Measurements from ENCODE around the gene UBLCP1.
"Not testable (repeated sequence)": the region's sequence is repeated elsewhere in the genome, so short reads cannot be mapped to it uniquely, and the experiment has no call there.

Gene UBLCP1

GRCh38 chr5:159220206-159220605 is 42.9 kb upstream of the UBLCP1 start:
- DNase-seq (ENCODE audit: low read depth) = no peak
- H3K4me3 ChIP-seq (ENCODE audit: low read depth, low read length) = no peak overlapping the region
- TF ChIP-seq, protein P1, sequence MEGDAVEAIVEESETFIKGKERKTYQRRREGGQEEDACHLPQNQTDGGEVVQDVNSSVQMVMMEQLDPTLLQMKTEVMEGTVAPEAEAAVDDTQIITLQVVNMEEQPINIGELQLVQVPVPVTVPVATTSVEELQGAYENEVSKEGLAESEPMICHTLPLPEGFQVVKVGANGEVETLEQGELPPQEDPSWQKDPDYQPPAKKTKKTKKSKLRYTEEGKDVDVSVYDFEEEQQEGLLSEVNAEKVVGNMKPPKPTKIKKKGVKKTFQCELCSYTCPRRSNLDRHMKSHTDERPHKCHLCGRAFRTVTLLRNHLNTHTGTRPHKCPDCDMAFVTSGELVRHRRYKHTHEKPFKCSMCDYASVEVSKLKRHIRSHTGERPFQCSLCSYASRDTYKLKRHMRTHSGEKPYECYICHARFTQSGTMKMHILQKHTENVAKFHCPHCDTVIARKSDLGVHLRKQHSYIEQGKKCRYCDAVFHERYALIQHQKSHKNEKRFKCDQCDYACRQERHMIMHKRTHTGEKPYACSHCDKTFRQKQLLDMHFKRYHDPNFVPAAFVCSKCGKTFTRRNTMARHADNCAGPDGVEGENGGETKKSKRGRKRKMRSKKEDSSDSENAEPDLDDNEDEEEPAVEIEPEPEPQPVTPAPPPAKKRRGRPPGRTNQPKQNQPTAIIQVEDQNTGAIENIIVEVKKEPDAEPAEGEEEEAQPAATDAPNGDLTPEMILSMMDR (conservative IDR thresholded peaks at IDR 0.05; ENCODE audit: low read depth, low read length) = no peak

GRCh38 chr5:159223469-159223868 is 39.6 kb upstream of the UBLCP1 start:
- no peak overlapping the region for H3K4me3 ChIP-seq (ENCODE audit: low read depth, low read length)
- no peak for DNase-seq (ENCODE audit: low read depth)
- TF ChIP-seq, protein P1 (conservative IDR thresholded peaks at IDR 0.05; ENCODE audit: low read depth, low read length) = no peak

DNA sequence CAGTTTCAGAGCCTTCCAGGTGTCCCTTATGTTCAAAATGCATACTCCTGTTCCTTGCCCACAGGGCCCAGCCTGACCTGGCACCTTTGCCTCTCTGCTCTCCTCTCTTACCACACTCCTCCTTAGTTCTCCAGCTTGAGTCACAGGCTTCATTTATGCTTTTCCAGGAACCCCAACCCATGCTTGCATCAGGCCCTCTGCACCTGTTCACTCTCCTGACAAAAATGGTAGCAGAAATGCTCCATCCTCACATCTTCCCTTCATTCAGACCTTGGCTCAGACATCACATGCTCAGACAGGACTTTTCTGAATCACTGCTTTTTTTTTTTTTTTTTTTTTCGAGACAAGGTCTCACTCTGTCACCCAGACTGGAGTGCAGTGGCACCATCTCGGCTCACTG is 38.6 kb upstream of the UBLCP1 start:
- TF ChIP-seq, protein P1 (conservative IDR thresholded peaks at IDR 0.05; ENCODE audit: low read depth, low read length) = no peak
- no peak overlapping the region for H3K4me3 ChIP-seq (ENCODE audit: low read depth, low read length)
- no peak for DNase-seq (ENCODE audit: low read depth)

GRCh38 chr5:159226451-159226850 is 36.6 kb upstream of the UBLCP1 start:
- TF ChIP-seq, protein P1 (conservative IDR thresholded peaks at IDR 0.05; ENCODE audit: low read depth, low read length) = no peak
- no peak for DNase-seq (ENCODE audit: low read depth)
- H3K4me3 ChIP-seq (ENCODE audit: low read depth, low read length) = no peak overlapping the region

- H3K4me3 ChIP-seq (ENCODE audit: low read depth, low read length) = no peak overlapping the region
- no peak for DNase-seq (ENCODE audit: low read depth)
- TF ChIP-seq, protein P1 (conservative IDR thresholded peaks at IDR 0.05; ENCODE audit: low read depth, low read length) = no peak
These were observed 35.6 kb upstream of the UBLCP1 start for GRCh38 chr5:159227452-159227851.

- H3K4me3 ChIP-seq (ENCODE audit: low read depth, low read length); DNase-seq (ENCODE audit: low read depth): not testable (repeated sequence)
These were observed 35.0 kb upstream of the UBLCP1 start for GRCh38 chr5:159228097-159228496.

GRCh38 chr5:159230657-159231056 is 32.4 kb upstream of the UBLCP1 start:
- no peak for DNase-seq (ENCODE audit: low read depth)
- TF ChIP-seq, protein P1 (conservative IDR thresholded peaks at IDR 0.05; ENCODE audit: low read depth, low read length) = no peak
- H3K4me3 ChIP-seq (ENCODE audit: low read depth, low read length) = no peak overlapping the region

GRCh38 chr5:159231167-159231566 is 31.9 kb upstream of the UBLCP1 start:
- H3K4me3 ChIP-seq (ENCODE audit: low read depth, low read length) = no peak overlapping the region
- TF ChIP-seq, protein P1 (conservative IDR thresholded peaks at IDR 0.05; ENCODE audit: low read depth, low read length) = no peak
- DNase-seq (ENCODE audit: low read depth) = peak; percentile 80

DNA sequence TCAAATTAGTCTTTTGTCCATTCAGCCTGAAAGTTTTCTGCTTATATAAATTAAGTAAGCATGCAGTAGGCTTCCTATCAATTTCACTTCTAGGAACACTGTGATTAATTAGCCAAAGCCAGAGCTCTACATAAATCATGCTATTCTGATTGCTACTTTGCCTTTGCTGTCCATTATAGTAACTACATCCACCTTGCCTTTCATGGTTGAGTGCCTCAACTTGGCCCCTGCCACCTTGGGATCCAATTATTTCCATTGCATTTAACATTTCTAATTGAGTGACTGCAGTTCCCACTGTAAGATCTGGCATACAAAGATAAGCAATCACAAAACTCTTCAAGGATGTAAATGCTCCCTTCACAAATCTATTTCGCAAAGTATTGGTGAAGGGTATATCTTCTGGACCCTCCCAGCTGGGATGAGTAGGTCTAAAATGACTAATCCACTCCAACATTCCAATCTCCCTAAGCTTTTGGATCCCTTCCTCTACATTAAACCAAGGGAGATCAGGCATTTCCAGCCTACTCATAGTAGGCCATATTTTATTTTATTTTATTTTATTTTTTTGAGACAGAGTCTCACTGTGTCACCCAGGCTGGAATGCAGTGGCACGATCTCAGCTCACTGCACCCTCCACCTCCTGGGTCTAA is 27.1 kb upstream of the UBLCP1 start:
- DNase-seq (ENCODE audit: low read depth); H3K4me3 ChIP-seq (ENCODE audit: low read depth, low read length): not testable (repeated sequence)

Data from choroid plexus epithelial cell (primary cell).